Measurements from ENCODE around the gene PLEKHD1. TPM values are rescaled to one million over a fixed set of nuclear protein-coding genes. Genes with fewer than 3 reads are reported as not detected.
A peak's percentile ranks its signal among the peaks of the same experiment; 100 is the strongest.

The PLEKHD1 gene
- total RNA-seq, 6 donors from 2014 or later, result under 0.01 to 1.7 (median 0.70) TPM

DNA sequence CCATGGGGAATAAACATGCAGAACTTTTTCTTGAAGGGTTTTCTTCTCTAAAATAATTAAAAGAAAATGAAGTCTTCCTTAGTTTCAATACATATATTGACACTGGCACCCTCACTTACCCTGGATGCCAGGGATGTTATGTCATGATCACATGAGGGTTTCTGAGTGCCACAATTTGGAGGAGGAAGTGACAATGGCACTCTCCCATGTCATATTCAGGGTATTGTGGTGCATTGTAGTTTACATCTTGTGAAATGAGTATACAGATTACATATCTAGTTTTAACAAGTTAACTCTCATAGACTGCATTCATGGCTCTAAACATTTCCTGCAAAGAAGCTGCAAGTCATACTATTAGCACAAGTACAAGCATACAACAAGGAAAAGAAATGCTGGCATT lies 52.4 kb downstream of the PLEKHD1 start:
- Histone ChIP-seq H3K4me3 (no peak overlapping the region), H3K9me3 (peaks cover 0 to 5% (median 2%) of the 10 kb centered on the region in 4 donors), H3K27ac (no peak overlapping the region), H3K27me3 (no peaks in the 10 kb centered on the region), H3K4me1 (peaks cover 0 to 8% (median 4%) of the 10 kb centered on the region in 4 donors), H3K36me3 (no peaks in the 10 kb centered on the region)
- no peak for DNase-seq
- TF ChIP-seq EP300 (IDR thresholded peaks at IDR 0.05) (no peak), POLR2A (IDR thresholded peaks at IDR 0.05) (no peak), POLR2AphosphoS5 (IDR thresholded peaks at IDR 0.05) (no peak)
- TF ChIP-seq, protein P1, sequence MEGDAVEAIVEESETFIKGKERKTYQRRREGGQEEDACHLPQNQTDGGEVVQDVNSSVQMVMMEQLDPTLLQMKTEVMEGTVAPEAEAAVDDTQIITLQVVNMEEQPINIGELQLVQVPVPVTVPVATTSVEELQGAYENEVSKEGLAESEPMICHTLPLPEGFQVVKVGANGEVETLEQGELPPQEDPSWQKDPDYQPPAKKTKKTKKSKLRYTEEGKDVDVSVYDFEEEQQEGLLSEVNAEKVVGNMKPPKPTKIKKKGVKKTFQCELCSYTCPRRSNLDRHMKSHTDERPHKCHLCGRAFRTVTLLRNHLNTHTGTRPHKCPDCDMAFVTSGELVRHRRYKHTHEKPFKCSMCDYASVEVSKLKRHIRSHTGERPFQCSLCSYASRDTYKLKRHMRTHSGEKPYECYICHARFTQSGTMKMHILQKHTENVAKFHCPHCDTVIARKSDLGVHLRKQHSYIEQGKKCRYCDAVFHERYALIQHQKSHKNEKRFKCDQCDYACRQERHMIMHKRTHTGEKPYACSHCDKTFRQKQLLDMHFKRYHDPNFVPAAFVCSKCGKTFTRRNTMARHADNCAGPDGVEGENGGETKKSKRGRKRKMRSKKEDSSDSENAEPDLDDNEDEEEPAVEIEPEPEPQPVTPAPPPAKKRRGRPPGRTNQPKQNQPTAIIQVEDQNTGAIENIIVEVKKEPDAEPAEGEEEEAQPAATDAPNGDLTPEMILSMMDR (IDR thresholded peaks at IDR 0.05), result no peak
- no peak for ATAC-seq (ENCODE audit: low FRiP score in 2 of 2)

DNA sequence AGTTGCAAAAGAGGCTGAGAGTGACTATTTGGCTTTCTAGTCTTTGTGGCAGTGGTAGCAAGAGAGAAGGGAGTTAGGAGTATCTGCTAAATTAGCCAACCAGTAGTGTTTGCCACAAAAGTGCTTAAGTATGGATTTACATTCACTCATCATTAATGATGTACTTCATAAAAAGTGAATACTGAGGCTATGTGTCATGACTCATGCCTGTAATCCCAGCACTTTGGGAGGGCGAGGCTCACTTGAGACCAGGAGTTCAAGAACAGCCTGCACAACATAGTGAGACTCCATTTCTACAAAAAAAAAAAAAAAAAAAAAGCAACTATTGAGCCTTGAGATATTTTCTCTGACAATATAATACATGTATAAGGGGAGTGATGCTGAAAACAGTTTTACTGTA lies 53.4 kb downstream of the PLEKHD1 start:
- peaks cover 0 to 8% (median 2%) of the 10 kb centered on the region in 4 donors for H3K4me1 ChIP-seq
- H3K27ac ChIP-seq, result no peak overlapping the region
- WGBS, 2 donors, result 70 to 95% methylated on average over 1 of the region's 1 CpG
- peaks cover 0 to 5% (median 2%) of the 10 kb centered on the region in 4 donors for H3K9me3 ChIP-seq
- no peaks in the 10 kb centered on the region for H3K36me3 ChIP-seq
- no peak for DNase-seq
- ATAC-seq (ENCODE audit: low FRiP score in 2 of 2), result no peak
- TF ChIP-seq POLR2AphosphoS5 (IDR thresholded peaks at IDR 0.05) (no peak), EP300 (IDR thresholded peaks at IDR 0.05) (no peak), POLR2A (IDR thresholded peaks at IDR 0.05) (no peak)
- TF ChIP-seq, protein P1 (IDR thresholded peaks at IDR 0.05), result no peak
- H3K4me3 ChIP-seq, result no peak overlapping the region
- H3K27me3 ChIP-seq, result no peaks in the 10 kb centered on the region

DNA sequence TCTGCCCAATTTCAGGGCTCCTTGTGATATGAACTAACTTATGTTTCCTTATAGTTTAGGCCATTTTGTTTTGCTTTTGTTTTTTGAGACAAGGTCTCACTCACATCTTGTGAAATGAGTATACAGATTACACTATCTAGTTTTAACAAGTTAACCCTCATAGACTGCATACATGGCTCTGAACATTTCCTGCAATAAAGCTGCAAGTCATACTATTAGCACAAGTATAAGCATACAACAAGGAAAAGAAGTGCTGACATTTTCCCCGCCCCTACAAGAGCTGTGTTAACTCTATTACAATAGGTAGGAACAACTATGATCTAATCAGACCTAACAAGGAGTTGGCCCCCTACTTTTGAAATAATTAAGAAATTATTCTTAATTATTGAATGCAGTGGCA lies 54.2 kb downstream of the PLEKHD1 start:
- 89 to 95% methylated on average over 1 of the region's 1 CpG for WGBS, 2 donors

DNA sequence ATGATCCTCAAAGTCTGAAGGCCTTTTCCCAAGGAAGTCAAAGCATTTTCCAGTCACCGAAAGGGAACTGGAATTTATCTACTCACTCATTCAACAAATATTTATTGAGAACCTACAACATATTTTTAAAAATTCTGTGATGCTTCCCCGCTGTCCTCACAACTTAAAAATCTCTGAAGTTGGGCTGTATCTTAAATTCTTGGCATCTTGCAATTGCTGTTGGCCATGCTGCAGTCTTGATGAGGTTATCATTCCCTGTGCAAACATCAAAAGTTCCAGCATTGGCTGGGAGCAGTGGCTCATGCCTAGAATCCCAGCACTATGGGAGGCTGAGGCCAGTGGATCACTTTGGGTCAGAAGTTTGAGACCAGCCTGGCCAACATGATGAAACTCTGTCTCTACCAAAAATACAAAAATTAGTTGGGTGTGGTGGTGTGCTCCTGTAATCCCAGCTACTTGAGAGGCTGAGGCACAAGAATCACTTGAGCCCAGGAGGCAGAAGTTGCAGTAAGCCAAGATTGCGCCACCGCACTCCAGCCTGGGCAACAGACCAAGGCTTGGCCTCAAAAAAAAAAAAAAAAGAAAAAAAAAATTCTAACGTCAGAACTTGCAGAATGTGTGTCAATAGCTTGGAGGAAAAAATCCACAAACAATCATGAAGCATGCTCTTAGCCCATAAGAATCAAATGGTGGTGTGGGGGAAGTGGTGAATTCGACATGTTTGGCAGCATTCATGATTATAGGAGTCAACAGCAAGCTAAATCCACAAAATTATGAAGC lies 55.3 kb downstream of the PLEKHD1 start:
- Histone ChIP-seq H3K4me3 (no peak overlapping the region), H3K36me3 (no peaks in the 10 kb centered on the region), H3K27me3 (no peaks in the 10 kb centered on the region), H3K4me1 (peaks cover 0 to 12% (median 2%) of the 10 kb centered on the region in 4 donors), H3K9me3 (peaks cover 0 to 5% (median 2%) of the 10 kb centered on the region in 4 donors), H3K27ac (peak overlapping the region in 3 of 4 donors; percentile 54 to 62 (median 57))
- ATAC-seq (ENCODE audit: low FRiP score in 2 of 2) (peak; percentile 67 to 70), DNase-seq (peak; percentile 31 to 87)
- WGBS, 2 donors, result 47 to 61% methylated on average over 6 of the region's 6 CpGs
- TF ChIP-seq POLR2AphosphoS5 (IDR thresholded peaks at IDR 0.05), result peak in 1 of 2 donors; percentile 44
- TF ChIP-seq, protein P1 (IDR thresholded peaks at IDR 0.05), result no peak
- peak in 1 of 4 donors; percentile 31 for TF ChIP-seq EP300 (IDR thresholded peaks at IDR 0.05)
- no peak for TF ChIP-seq POLR2A (IDR thresholded peaks at IDR 0.05)

More for the DNA sequence above, 54.2 kb downstream of the PLEKHD1 start:
- DNase-seq, result no peak
- no peak for ATAC-seq (ENCODE audit: low FRiP score in 2 of 2)
- no peaks in the 10 kb centered on the region for H3K27me3 ChIP-seq
- peaks cover 0 to 11% (median 2%) of the 10 kb centered on the region in 4 donors for H3K4me1 ChIP-seq
- H3K36me3 ChIP-seq, result no peaks in the 10 kb centered on the region
- TF ChIP-seq, protein P1 (IDR thresholded peaks at IDR 0.05), result no peak
- TF ChIP-seq POLR2AphosphoS5 (IDR thresholded peaks at IDR 0.05) (no peak), EP300 (IDR thresholded peaks at IDR 0.05) (no peak), POLR2A (IDR thresholded peaks at IDR 0.05) (no peak)
- H3K9me3 ChIP-seq, result peaks cover 0 to 5% (median 2%) of the 10 kb centered on the region in 4 donors
- no peak overlapping the region for H3K27ac ChIP-seq
- H3K4me3 ChIP-seq, result no peak overlapping the region

All from upper lobe of left lung (tissue), 6 donors.